CD4-positive, alpha-beta T cell treated with Interleukin-17A for 1 hour (primary cell): Measurements from ENCODE around the gene PM20D2.

Experiments
- DNase-seq: peaks from one replicate; pipeline ENCODE4 v3.0.0-alpha.2; 2020

The PM20D2 gene

GRCh38 chr6:89205819-89206218 lies 60.0 kb downstream of the PM20D2 start:
- DNase-seq: no peak

- no peak for DNase-seq
These were observed 62.7 kb downstream of the PM20D2 start for GRCh38 chr6:89208551-89208950.

GRCh38 chr6:89209457-89209856 lies 63.6 kb downstream of the PM20D2 start:
- no peak for DNase-seq

- no peak for DNase-seq
These were observed 66.6 kb downstream of the PM20D2 start for GRCh38 chr6:89212472-89212871.

GRCh38 chr6:89214197-89214596 lies 68.3 kb downstream of the PM20D2 start:
- no peak for DNase-seq
